ENCODE results near the gene SH3BP5.

- TF ChIP-seq, protein P1, sequence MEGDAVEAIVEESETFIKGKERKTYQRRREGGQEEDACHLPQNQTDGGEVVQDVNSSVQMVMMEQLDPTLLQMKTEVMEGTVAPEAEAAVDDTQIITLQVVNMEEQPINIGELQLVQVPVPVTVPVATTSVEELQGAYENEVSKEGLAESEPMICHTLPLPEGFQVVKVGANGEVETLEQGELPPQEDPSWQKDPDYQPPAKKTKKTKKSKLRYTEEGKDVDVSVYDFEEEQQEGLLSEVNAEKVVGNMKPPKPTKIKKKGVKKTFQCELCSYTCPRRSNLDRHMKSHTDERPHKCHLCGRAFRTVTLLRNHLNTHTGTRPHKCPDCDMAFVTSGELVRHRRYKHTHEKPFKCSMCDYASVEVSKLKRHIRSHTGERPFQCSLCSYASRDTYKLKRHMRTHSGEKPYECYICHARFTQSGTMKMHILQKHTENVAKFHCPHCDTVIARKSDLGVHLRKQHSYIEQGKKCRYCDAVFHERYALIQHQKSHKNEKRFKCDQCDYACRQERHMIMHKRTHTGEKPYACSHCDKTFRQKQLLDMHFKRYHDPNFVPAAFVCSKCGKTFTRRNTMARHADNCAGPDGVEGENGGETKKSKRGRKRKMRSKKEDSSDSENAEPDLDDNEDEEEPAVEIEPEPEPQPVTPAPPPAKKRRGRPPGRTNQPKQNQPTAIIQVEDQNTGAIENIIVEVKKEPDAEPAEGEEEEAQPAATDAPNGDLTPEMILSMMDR (IDR thresholded peaks at IDR 0.05), result no peak
- TF ChIP-seq POLR2A (IDR thresholded peaks at IDR 0.05), result peak in 1 of 2 donors; percentile 32
Observed at GRCh38 chr3:15331606-15332404, 581 bp downstream of the SH3BP5 start.

Measured in thyroid gland (tissue), 4 donors.